Bronchial epithelial cell (primary cell): ENCODE data around the gene GPX4. TPM values are rescaled to one million over a fixed set of nuclear protein-coding genes. Genes with fewer than 3 reads are reported as not detected.
"Not testable (repeated sequence)": the region's sequence is repeated elsewhere in the genome, so short reads cannot be mapped to it uniquely, and the experiment has no call there.

ENCODE experiments used
- DNase-seq: peaks from one replicate; pipeline ENCODE4 v3.0.0-alpha.2; 2010; ENCODE audit warnings: low read depth
- FAIRE-seq: peaks from 2 replicates; lab custom pipeline; 2011; peaks lifted over from hg19 to GRCh38; lab: Jason Lieb, UNC
- H3K27me3 ChIP-seq: 2 replicates; pipeline ENCODE4 v1.5.1; 2011; ENCODE audit warnings: low read length; ENCODE audit not compliant: control insufficient read depth, insufficient read depth
- H3K36me3 ChIP-seq: 2 replicates; pipeline ENCODE4 v1.5.1; 2011; ENCODE audit warnings: low read length; ENCODE audit not compliant: control insufficient read depth, insufficient read depth
- H3K4me3 ChIP-seq: 2 replicates; pipeline ENCODE4 v1.5.1; 2011; ENCODE audit warnings: mild to moderate bottlenecking, low read depth, low read length, control low read depth
- CTCF ChIP-seq: IDR thresholded peaks from 2 replicates; pipeline ENCODE4 v1.5.1; 2011; ENCODE audit warnings: mild to moderate bottlenecking, moderate library complexity, low read length, control low read depth, inconsistent platforms; ENCODE audit not compliant: insufficient read depth, severe bottlenecking
- total RNA-seq: library from RNA; depleted of rRNA; stranded (reverse); fragments of >200 nt; gene quantifications from 2 replicates; pipeline ENCODE4 v1.2.1, GENCODE V29; 2014

GPX4 gene
- total RNA-seq, 1 donor from 2014 or later, result 291 TPM

GRCh38 chr19:1111641-1112267 lies 8.0 kb downstream of the GPX4 start:
- no peak for TF ChIP-seq CTCF
- Histone ChIP-seq H3K4me3 (no peak overlapping the region), H3K27me3 (no peaks in the 10 kb centered on the region), H3K36me3 (peaks cover 37% of the 10 kb centered on the region)
- DNase-seq (no peak), FAIRE-seq (no peak)

GRCh38 chr19:1112268-1113029 lies 8.7 kb downstream of the GPX4 start:
- DNase-seq (peak; percentile 31), FAIRE-seq (no peak)
- H3K27me3 ChIP-seq, result no peaks in the 10 kb centered on the region
- peaks cover 39% of the 10 kb centered on the region for H3K36me3 ChIP-seq
- no peak overlapping the region for H3K4me3 ChIP-seq
- no peak for TF ChIP-seq CTCF

GRCh38 chr19:1113030-1113985 lies 9.5 kb downstream of the GPX4 start:
- no peak overlapping the region for H3K4me3 ChIP-seq
- peak; percentile 87 for TF ChIP-seq CTCF
- peaks cover 45% of the 10 kb centered on the region for H3K36me3 ChIP-seq
- DNase-seq, result peak; percentile 73
- FAIRE-seq, result no peak
- H3K27me3 ChIP-seq, result no peaks in the 10 kb centered on the region

GRCh38 chr19:1113986-1114483 lies 10.2 kb downstream of the GPX4 start:
- no peaks in the 10 kb centered on the region for H3K27me3 ChIP-seq
- DNase-seq, result no peak
- H3K4me3 ChIP-seq, result no peak overlapping the region
- no peak for FAIRE-seq
- no peak for TF ChIP-seq CTCF
- H3K36me3 ChIP-seq, result peaks cover 47% of the 10 kb centered on the region

- H3K4me3 ChIP-seq, result not testable (repeated sequence)
Observed at GRCh38 chr19:1114728-1115127, 10.9 kb downstream of the GPX4 start.

More at GRCh38 chr19:1114728-1115127, 10.9 kb downstream of the GPX4 start:
- FAIRE-seq, DNase-seq, H3K27me3 ChIP-seq: not testable (repeated sequence)
- peaks cover 51% of the 10 kb centered on the region for H3K36me3 ChIP-seq
